NB4 (cell line): Measurements from ENCODE around the gene IQCK.

ENCODE experiments used
- MYC ChIP-seq: IDR thresholded peaks from 2 replicates; pipeline ENCODE4 v1.6.1; 2011; ENCODE audit warnings: low read depth, low read length
- TF ChIP-seq, protein P1 (sequence below): IDR thresholded peaks from one replicate; pipeline ENCODE4 v1.5.1; 2012; ENCODE audit warnings: low read depth, low read length

GRCh38 chr16:19776565-19776964 is 58.5 kb downstream of the IQCK start:
- TF ChIP-seq, protein P1, sequence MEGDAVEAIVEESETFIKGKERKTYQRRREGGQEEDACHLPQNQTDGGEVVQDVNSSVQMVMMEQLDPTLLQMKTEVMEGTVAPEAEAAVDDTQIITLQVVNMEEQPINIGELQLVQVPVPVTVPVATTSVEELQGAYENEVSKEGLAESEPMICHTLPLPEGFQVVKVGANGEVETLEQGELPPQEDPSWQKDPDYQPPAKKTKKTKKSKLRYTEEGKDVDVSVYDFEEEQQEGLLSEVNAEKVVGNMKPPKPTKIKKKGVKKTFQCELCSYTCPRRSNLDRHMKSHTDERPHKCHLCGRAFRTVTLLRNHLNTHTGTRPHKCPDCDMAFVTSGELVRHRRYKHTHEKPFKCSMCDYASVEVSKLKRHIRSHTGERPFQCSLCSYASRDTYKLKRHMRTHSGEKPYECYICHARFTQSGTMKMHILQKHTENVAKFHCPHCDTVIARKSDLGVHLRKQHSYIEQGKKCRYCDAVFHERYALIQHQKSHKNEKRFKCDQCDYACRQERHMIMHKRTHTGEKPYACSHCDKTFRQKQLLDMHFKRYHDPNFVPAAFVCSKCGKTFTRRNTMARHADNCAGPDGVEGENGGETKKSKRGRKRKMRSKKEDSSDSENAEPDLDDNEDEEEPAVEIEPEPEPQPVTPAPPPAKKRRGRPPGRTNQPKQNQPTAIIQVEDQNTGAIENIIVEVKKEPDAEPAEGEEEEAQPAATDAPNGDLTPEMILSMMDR: no peak
- no peak for TF ChIP-seq MYC
